Tibial nerve (tissue), 3 donors: Measurements from ENCODE around the gene SLC17A7.

Experiments
- CTCF ChIP-seq, 5 experiments: fragments of 200-600 bp in 3 of 5; fragments of 450-650 bp in 2 of 5; sonication (generic) in 3 of 5; IDR thresholded peaks; one replicate each; pipeline ENCODE4 v1.5.1; 2016 to 2019; ENCODE audit warnings: antibody characterized with exemption in 5 of 5, mild to moderate bottlenecking in 3 of 5, moderate library complexity in 2 of 5
- POLR2A ChIP-seq, 2 donors: fragments of 450-650 bp; IDR thresholded peaks; one replicate each; pipeline ENCODE4 v1.6.1; 2017; ENCODE audit warnings: antibody characterized with exemption in 2 of 2, mild to moderate bottlenecking in 2 of 2, moderate library complexity in 2 of 2

GRCh38 chr19:49427339-49427738, 14.0 kb downstream of the SLC17A7 start:
- TF ChIP-seq CTCF (IDR thresholded peaks at IDR 0.05), result no peak
- TF ChIP-seq POLR2A (IDR thresholded peaks at IDR 0.05), result no peak
